GM19099 (cell line): Measurements from ENCODE around the gene ABCC4.

Experiments
- POLR2A ChIP-seq: IDR thresholded peaks from 3 replicates; pipeline ENCODE4 v1.6.1; 2011; ENCODE audit warnings: low read depth; ENCODE audit not compliant: insufficient read length; ENCODE audit errors: extremely low read depth

The ABCC4 gene

DNA sequence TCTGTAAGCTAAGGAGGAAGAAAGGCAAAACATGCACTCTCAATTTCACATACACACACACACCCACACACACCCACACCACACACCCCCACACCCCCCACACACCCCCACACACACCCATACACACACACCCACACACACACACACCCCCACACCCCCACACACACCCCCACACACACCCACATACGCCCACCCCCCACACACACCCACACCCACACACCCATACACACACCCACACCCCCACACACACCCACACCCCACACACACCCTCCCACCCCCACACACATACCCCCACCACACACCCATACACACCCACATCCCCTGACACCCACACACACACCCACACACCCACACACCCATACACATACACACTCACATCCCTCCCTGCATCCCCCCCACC is 276.1 kb downstream of the ABCC4 start:
- no peak for TF ChIP-seq POLR2A

- no peak for TF ChIP-seq POLR2A
Measured at GRCh38 chr13:95023405-95023804, 277.8 kb downstream of the ABCC4 start.

GRCh38 chr13:95020298-95020987 is 280.8 kb downstream of the ABCC4 start:
- TF ChIP-seq POLR2A, result no peak

DNA sequence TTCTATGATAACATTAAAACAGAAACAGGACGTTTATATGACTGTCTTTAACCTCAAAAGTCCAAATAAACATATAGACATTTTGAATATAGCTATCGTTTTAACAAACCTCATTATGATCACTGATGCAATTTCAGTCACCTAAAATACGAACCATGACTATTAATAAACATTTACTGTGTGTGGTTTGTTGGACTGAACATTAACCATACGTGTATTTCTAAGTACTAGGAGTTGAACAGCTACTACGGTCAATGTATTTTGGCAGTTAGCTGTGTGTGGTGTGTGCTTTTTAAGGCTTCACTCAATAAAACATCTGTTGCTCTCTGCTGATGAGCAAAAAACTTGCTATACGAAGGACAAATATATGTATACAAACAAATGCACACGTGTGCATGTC is 281.4 kb downstream of the ABCC4 start:
- TF ChIP-seq POLR2A, result no peak

DNA sequence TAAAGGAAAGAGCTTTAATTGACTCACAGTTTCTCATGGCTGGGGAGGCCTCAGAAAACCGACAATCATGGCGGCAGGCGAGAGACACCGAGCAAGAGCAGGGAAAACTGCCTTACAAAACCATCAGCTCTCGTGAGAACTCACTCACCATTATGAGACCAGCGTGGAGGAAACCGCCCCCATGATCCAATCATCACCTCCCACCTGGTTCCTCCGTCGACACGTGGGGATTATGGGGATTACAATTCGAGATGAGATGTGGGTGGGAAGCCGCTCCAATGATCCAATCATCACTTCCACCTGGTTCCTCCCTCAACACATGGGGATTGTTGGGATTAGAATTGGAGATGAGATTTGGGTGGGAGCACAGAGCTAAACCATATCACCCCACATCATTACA is 293.9 kb downstream of the ABCC4 start:
- no peak for TF ChIP-seq POLR2A

DNA sequence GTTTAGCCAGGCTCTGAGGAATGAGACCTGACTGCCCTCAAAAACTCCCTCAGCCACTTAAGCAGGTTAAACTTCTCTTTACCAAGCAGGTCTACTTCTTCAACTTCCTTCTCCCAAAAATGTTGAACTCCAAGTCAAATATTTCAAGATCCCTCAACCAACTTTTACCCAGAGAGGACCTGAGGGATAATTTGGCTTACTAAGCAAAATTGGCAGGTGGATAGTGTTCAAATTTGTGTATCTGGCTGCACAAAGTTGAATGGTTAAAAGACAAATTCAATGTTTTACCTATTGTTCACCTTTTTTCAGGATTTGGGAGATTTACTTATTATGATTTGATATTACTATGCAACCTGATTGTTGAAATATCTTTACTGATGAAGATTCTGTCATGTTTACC is 296.0 kb downstream of the ABCC4 start:
- no peak for TF ChIP-seq POLR2A

- no peak for TF ChIP-seq POLR2A
Measured at GRCh38 chr13:95003019-95003813, 298.0 kb downstream of the ABCC4 start.

- TF ChIP-seq POLR2A, result no peak
Measured at GRCh38 chr13:95002126-95002525, 299.1 kb downstream of the ABCC4 start.

DNA sequence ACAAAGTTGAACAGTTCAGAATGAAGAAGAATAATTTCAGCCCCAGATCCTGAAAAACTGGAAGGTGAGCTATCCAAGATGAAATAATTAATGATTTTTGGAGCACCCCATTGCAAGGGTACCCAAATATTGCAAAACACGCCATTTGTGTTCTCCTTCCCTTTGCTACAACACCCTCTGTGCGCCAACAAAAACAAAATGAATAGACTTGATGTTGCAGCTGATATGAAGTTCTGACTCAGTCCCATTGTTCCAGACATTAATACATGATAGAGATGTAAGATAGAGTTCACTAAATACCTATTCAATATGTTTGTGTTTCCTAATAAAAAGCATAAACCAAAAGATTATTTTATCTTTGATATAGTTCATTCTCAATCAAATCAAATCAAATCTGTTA is 301.4 kb downstream of the ABCC4 start:
- TF ChIP-seq POLR2A, result no peak

DNA sequence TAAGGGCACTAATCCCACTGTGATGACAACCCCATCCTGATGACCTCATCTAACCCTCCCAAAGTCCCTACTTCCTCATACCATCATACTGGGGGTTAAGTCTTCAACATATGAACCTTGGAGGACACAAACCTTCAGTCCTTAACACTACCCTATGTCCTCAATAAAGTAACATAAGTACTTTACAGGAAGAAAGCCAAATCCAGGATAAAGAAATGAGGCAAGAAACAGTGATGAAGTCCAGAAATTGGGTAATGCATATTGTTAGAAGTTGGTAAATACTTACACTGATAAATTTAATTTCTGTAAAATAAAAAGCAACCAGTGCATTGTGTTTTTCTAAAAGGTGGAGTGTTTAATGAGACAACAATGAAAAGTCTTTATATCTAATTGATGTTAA is 304.1 kb downstream of the ABCC4 start:
- TF ChIP-seq POLR2A, result no peak

DNA sequence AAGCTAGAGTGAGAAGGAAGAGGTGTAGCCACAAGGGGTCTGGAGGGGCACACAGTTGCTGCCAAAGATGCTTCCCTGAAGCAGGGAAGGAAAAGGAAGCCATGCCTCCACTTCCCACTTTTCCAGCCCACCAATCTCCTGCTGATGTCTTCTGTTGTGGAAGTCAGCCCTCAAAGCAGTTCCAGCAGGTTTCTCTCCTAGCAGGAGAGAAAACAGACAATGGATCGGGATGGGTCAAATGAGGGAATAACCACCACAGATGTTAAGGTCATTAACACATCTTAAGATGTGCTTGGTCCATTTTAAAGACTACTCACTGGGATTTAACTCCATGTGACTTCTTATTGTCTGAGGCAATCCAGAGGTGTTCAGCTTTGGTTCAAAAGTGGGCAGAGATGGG is 304.8 kb downstream of the ABCC4 start:
- TF ChIP-seq POLR2A, result no peak

DNA sequence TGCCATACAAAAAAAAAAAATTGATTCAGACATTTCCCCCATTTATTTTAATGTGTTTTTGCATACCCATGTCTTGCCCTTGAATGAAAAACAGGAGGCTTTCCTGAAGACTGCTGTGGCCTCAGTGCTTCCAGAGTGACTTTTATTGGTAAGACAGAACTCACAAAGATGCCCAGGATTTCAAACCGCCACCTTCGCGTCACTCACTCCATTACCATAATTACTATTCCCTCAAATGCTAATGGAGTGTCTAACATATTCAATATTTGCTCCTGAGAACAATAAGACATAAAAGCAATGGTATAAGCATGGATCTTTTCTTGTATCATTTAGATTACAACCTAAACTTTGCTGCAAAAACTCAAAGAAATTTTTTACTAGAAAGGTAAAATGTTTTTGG is 306.7 kb downstream of the ABCC4 start:
- no peak for TF ChIP-seq POLR2A

DNA sequence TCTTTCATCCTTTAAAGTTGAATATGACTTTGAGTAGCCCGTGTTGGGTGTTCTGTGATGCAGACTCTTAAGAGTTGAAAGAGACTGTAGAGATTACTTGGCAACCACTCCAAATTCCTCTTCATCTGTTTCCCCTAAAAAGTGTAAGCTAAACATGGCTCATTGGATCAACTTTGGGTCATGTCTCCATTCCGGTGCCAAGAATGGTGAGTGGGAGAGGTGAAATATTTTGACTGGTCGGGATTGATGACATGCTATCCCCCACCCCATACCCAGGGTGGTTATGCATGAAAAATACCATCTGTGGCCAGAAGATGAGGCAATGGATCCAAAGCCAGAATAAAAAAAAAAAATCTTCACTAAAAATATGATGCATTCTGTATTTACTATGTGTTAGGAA is 307.6 kb downstream of the ABCC4 start:
- TF ChIP-seq POLR2A, result no peak

DNA sequence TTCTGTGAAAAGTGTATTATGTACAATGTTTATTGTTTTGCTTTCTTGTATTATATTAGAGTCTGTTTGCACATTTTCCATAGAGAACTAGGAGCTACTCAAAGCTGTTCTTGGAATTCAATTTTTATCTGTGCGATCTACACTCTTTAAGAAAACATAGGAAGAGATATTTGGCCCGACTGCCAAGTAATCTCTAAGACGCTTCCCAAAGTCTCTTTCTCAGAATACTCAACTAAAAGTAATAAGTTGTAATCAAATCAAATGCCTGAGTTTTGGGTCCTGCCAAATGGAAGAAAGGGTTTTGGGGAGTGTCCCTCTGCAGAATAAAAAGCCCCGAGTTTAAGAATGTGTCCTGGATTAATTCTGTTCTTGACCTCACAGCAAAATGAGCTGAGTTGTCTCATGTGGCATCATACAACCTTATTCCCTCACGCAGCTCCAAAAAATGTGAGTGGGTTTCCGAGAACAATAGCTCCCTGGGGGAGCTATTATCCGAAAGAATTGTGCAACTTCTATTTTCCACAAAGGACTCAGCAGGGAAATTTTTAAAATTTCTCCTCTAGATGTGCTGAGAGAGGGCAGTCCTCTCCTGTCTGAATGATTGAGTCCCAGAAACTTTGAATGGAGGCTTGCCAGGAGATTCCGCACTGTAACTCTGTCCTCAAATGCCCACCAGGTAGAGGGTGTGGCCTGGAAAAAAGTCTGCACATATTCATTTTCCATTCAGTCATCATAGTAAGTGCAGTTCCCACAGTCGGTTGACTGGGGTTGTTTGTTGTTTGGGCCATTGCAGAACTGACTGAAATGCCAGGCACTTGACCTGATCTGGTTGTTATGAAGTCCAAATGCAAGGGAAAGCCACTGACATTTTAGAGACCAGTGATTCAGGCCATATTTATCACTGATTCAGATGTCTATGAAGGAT is 309.0 kb downstream of the ABCC4 start:
- TF ChIP-seq POLR2A, result no peak

- TF ChIP-seq POLR2A, result no peak
Measured at GRCh38 chr13:94988654-94989053, 312.6 kb downstream of the ABCC4 start.
